KG1 (cell line): ENCODE data around the gene CETP.
"Not testable (repeated sequence)": the region's sequence is repeated elsewhere in the genome, so short reads cannot be mapped to it uniquely, and the experiment has no call there.

Experiments
- DNase-seq: peaks from one replicate; lab custom pipeline; 2025; lab: John Stamatoyannopoulos, UW

The CETP gene

DNA sequence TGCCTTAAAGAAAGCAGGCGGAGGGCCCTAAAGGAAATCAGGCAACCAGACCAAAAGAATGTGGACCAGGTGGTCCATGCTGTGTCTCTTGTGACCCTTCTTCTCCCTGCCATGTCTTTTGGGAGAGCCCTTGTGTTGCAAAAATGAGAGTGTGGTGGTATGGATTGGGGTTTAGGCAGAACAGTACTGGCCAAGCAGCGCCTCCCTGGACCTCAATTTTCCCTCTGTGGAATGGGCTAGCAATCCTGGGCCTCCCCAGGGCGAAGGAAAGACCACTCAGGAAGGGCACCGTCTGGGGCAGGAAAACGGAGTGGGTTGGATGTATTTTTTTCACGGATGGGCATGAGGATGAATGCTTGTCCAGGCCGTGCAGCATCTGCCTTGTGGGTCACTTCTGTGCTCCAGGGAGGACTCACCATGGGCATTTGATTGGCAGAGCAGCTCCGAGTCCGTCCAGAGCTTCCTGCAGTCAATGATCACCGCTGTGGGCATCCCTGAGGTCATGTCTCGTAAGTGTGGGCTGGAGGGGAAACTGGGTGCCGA, 20.1 kb downstream of the CETP start:
- no peak for DNase-seq

GRCh38 chr16:56982695-56983094, 20.9 kb downstream of the CETP start:
- DNase-seq: no peak

GRCh38 chr16:56983211-56983751, 21.5 kb downstream of the CETP start:
- no peak for DNase-seq

DNA sequence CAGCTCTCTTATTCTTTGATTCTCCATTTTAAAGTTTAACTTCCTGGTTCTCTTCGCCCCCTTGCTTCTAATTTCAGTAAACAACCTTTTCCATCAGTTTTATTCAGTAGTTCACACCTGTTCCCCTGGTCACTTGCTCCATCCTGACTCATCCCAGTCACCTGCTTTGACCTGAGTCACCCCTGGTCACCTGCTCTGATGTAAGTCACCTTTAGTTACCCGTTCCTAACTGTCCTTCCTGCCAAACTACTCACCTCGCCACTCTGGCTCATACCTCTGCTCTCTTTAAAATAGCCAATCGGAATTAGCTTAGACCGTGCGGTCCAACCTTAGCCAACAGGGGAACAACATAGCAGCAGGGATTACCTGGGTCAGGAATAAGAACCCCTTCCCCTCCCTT, 22.9 kb downstream of the CETP start:
- DNase-seq: no peak

- DNase-seq: no peak
Measured at GRCh38 chr16:56985288-56985961, 23.7 kb downstream of the CETP start.

DNA sequence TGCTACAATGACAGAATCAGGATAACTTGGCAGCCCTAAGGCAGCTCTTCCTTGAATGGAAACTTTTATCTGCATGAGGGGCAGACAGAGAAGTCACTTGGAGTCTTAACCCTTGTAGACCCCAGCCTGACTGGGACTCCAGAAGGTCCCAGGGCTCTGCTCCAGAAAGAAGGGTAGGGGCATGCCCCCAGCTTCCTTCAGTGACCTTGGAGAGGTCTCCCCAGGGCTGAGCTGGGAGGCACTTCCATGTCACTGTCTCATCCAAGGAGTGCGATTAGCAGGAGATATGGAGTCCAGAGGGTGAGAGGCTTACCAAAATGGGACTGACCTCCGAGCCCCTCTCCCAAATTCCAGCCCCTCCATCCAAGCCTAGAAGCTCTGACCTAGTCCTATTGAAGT, 24.2 kb downstream of the CETP start:
- DNase-seq: no peak

DNA sequence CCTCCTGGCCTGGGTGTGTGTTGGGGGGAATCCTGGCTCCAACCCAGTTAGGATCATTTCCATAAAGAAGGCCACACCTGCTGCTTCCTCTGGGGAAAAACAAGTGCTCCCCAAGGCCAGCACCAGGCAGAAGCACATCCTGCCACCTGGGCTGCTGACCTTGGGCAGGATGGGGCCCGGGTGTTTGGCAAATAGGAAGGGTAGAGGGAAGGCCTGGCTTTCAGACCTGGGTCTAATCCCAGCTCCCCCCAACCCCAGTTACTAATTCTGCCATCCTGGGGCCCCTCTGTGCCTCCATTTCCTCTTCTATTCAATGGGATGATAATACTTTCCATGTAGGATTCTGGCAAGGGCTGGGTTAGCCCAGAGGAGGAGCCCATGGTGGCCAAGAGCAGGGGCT, 24.6 kb downstream of the CETP start:
- no peak for DNase-seq

- not testable (repeated sequence) for DNase-seq
Measured at GRCh38 chr16:56986908-56987307, 25.2 kb downstream of the CETP start.

DNA sequence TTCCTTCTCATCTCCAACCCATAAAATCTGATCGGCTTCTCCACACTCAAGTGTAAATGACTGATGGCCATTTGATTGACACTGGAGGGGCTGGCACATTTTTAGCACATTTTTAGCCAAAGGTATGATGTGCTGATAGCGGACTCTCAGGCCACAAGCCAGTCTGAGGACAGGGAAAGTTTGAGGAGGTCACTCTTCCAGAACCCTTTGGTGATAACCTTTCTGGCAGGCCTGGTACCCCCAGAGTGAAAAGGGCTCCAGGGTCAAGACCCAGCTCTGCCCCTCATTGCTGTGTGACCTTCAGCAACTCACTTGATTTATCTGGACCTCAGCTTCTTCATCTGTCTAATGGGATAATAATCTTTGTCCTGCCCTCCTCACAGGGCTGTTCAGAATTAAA, 25.9 kb downstream of the CETP start:
- no peak for DNase-seq

DNA sequence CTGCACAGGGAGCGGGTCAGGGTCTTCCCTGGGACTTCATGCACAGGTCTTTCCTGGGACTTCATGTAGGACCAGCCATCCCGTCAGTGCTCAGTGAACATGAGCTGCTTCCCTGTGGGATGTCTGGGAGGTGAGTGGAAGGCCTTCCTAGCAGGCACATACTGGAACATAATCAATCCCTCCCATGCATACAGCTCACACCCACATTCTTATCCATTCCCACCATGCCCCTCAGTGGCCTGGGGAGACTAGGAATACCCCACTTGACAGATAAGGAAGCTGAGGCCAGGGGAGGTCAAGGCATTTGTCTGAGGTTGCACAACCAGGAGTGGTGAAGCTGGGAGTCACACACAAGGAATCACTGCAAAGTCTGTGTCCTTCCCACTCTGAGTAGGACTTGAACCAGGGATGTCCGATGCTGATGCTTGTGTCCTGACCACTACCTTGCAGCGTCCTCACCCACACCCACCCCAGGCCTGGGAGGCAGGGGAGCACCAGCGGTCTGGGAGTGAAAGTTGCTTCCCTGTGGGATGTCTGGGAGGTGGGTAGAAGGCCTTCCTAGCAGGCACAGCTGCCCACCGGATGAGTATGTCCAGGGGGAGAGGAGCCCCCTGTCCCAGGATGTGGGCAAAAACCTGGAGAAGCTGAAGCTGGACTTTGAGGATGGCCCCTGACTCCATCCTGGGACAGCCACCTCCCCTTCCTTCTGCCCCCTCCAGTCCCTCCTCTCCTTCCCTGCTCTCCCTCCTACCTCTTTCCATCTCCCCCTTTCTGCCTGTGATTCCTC, 26.6 kb downstream of the CETP start:
- no peak for DNase-seq

- peak; percentile 35 for DNase-seq
Measured at GRCh38 chr16:56988948-56989945, 27.5 kb downstream of the CETP start, which contains the start of gene NLRC5. Gene NLRC5, plus strand, starts transcription at chr16:56989557. Its CDS starts 31,156 bp downstream, at chr16:57020713.

- DNase-seq: no peak
Measured at GRCh38 chr16:56989988-56990387, 28.2 kb downstream of the CETP start.

DNA sequence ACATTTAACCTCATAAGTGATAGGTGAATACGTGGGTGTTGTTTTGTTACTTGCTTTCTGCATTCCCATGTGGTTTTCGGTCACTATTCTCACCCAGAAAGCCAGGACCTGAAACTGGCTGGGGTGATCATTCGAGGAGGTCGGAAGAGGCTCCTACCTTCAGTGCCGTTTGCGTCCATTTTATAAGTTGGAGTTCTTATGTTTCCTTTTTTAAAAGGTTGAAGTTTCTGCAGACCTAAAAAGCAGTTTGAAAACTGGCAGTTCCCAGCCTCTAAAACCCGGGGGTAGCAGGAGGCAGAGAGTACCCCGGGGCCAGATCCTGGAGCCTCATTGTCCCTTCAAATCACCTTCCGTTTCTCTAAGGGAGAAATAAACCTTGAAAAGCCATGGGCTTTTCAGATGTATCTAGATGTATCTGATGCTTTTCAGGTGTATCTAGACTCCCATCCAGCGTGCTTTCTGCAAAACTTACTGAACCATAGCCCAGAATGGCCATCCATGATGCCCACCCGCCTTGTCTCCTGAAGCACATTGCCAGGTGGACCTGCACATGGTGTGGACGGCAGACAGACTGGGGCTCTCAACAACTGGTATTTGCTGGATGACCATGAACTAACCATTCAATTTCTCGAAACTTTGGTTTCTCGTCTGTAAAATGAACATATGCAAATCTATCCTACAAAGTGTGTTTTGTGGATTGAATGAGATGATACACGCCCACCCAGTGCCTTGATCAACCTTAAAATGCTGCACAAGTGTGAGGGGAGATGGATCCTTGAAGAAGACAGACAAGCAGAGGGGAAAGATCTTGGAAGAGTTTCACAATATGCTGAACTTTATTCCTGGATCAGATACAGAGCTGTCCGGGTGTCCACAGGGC, 28.9 kb downstream of the CETP start:
- peak; percentile 12 for DNase-seq

DNA sequence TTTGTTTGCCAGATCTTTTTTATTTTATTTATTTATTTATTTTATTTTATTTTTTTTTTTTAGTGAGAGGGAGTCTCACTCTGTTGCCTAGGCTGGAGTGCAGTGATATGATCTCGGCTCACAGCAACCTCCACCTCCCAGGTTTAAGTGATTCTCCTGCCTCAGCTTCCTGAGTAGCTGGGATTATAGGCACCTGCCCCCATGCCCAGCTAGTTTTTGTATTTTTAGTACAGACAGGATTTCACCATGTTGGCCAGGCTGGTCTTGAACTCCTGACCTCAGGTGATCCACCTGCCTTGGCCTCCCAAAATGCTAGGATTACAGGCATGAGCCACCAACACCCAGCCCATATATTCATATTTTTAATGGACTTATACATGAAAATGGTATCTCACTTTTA, 30.7 kb downstream of the CETP start:
- not testable (repeated sequence) for DNase-seq

GRCh38 chr16:56993204-56993603, 31.5 kb downstream of the CETP start:
- DNase-seq: no peak

- DNase-seq: no peak
Measured at GRCh38 chr16:56994311-56994710, 32.6 kb downstream of the CETP start.

- no peak for DNase-seq
Measured at GRCh38 chr16:56995136-56995805, 33.5 kb downstream of the CETP start.

DNA sequence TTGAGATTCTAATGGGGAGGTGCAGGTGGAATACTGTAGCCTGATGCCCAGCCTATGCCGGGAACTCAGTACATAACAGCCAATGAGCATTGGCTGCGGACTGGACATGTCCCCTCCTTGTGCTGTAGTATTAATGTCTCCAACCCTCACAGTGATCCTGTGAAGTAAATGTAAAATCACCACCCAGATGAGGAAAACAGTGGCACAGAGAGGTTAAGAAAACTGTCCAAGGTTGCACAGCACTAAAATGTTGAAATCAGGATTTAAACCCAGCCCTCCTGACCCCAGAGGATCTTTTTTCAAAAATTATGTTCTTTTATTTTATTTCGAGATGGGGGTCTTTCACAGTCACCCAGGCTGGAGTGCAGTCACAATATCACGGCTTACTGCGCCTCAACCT, 35.5 kb downstream of the CETP start:
- no peak for DNase-seq

DNA sequence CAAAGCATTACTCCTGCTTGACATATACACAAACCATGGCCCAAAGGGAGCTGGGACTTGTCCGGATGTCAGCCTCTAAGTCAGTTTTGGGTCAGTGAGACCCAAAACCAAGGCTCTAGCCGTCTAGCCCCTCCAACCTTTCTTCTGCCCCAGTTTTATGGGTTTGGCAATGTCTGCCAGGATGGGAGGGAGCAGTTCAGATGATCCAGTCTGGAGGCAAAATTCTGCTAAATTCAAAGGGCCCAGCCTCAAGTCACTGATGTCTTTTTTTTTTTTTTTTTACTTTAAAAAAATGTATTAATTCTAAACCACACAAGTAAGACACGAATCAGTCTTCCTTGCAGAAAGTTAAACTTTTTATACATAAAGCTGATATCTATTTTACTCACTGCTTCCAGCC, 36.2 kb downstream of the CETP start:
- no peak for DNase-seq

- no peak for DNase-seq
Measured at GRCh38 chr16:56998352-56998751, 36.6 kb downstream of the CETP start.
